ENCODE results near the gene AUTS2.

Gene AUTS2

DNA sequence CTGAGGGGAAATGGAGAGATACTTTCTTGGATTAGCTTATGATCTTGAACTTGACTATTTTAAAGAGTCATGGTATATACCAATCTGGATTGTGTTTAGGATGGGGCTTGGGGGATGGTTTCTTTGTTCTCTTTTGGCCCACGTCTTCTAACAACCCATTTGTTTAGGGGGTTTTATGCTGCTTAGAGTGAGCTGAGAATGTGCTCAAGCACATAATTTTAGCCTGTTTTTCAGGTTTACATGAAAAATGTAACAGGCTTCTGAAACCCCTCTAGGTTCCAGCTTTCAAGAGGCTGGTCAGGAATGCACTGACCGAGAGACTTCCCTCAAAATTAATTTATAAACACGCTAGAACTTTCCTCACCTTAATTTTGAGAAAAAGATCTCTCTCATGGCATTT lies 94.3 kb downstream of the AUTS2 start:
- no peak for DNase-seq

DNA sequence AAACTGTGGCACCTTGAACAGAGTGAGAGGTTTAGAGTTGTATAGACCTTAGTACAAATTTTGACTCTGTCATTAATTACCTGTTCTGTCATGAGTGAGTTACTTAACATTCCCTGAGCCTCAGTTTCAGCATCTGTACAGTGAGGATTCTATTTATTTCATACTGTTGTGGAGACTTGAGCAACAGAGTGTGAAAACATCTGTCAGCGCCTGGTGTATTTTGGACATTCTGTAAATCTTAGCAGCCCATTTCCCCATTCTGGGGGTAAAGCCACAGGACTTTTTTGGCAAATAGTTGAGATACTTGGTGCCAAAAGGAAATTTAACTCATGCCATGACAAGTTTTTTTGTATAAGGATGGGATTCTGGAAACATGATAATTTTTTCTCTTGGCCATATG lies 94.8 kb downstream of the AUTS2 start:
- no peak for DNase-seq

DNA sequence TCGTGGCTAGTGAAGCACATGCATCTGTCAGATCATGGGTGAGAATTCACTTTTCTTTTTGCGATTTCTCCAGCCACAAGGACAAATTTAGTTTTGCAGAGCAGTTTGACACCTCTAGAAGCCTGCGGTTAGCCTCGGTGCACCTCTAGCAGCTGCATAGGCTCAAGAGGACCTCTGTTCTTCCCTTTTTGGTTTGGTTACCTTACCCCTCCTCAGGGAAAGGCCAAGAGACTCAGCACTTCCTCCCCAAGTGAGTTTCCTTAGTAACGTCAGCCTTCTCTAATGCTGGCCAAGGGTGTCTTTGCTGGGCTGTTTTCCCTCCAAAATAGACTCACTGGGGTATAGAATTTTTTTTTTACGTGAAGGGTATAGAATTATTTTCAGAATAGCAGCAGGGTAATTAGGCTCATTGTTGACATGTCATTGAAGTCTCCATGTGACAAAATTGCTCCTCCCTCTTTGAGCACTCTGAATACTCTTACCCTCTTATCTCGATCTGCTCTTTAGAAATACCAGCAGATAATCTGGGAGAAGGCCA lies 97.8 kb downstream of the AUTS2 start:
- no peak for DNase-seq

DNA sequence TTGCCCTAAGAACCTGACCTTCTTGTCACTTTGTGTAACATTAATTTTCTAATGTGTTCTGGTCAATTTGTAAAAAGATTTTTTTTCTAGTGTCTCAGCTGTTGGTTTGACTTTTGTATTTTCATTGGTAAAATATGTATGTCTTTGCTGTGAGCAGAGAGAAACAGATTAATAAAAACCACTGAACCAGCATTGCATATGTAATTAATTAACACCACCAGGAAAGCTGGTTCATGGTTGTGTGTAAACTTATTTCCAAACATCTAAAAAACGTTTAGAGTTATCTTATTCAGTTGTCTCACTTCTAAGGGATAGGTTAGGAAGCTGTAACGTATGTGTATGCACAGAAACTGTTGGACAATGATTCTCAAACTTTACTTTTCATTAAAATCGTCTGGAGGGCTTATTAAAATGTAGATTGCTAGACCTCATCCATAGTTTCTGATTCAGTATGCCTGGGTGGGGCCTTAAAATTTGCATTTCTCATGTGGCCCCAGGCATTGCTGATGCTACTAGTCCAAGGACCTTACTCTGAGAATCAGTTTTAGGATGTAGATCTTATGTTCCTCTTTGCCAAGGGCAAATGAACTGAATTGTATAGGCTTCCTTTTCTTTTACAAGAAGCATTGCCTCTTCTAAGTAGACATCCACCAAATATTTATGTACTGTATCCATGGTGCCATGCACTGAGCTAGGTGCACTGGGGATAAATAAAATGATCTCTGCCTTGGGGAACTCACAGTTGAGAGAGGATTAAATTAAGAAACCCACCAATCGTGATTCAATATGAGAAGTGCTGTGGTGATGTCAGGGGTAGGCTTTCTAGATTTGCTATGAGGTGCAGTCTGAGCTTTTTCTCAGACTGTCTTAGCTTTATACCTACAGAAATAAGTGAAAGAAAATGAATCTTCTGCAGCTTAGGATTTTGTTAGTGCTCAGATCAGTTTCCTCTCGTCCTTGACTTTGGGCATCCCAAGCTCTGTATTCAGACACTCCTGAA lies 98.7 kb downstream of the AUTS2 start:
- no peak for DNase-seq

DNA sequence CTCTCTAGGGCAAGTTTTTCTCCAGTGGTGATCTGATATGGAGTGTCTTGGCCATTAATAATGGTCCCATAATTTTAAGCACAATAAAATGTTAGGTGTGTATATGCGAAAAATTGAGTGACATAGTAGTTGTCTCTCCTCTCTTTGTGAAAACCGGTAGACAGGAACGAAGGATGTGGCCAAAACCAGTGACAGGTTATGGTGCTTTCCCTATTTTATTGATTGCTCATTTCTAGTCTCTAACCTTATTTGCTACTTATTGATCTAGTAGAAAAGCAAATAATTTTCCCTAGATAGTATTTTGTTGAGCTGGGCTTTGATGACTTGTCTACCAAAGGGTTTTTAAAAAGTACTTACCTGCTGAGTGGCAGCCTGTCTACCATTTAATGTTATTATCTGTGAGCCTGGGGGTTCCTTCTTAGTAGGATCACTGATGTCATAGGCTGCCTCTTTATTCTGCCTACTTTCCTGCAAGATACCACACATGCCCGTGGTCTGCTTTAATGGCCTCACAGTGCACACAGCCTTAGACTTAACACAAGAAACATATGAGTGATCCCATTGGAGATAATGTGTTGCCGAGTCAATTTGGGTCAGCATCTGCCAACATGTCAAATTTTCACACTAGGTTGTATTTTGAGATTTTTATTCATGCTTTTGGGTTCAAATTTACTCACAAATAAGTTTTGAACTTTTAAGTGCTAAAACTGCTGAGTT lies 100.0 kb downstream of the AUTS2 start:
- no peak for DNase-seq

DNA sequence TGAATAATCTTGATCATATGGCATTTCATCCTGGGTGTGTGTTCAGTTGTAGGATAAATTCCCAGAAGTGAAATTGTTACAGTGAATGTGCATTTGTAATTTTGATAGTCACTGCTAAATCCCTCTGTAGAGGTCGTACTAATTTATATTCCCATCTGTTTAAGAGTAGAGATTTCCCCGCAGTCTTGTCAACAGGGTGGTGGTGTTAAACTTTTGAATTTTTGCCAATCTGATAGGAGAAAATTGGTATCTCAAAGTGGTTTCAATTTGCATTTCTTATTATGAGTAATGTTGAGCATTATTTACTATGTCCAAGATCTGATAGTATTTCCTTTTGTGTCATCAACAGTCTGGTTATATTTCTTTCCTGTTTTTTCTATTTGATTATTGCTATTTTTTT lies 101.7 kb downstream of the AUTS2 start:
- DNase-seq = no peak

DNA sequence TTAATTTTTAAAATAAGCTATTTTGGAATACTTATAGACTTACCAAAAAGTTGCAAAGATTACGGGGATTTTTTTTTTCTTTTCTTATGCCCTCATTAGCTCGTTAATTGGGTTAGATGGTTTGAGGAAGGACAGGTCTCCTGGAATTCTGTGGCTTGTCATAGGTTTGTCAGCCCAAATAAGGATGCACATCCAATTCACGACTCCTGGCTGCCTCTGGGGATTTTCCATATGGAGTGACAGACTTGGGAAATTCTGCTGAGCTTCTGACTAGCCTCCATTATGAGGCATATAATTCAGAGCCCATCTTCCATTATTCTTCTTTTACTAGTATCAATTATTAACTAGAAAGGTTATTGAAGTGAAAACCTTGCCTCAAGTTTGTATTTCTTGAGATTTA lies 102.1 kb downstream of the AUTS2 start:
- DNase-seq = no peak

DNA sequence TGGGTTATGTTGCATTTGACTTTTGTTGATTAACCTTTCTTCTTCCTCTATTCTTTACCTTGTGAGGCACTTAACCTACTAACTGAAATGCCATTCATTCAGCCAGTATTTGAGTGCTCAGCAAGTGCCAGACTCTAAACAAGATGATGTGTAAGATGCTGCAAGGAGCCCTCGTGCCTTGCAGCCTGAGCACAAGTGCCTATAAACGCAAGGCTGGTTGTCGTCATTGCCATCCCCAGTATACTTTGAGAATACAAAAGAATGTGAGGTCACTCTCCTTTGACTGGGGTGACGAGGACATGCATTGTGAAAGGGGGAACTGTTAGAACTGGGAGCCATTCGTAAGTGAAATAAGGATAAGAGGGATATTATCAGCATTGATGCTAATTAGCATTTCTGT lies 103.0 kb downstream of the AUTS2 start:
- DNase-seq = no peak

DNA sequence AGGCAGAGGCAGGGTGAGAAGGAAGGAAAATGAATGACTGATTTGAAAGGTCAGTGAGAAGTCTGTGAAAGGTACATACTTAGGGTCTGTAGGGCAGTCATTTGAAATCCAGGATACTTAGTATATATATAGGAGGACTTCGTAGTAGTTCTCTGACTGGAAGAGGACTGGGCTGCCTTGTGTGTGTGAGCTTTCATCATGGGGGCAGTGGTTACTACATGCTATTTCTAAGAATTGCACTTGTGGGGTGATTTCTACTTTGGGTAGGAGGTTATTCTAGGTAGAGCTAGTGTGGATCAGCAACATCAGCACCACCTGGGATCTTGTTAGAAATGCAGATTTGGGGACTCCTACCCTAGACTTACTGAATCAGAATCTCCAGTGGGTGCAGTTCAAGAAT lies 104.1 kb downstream of the AUTS2 start:
- no peak for DNase-seq

DNA sequence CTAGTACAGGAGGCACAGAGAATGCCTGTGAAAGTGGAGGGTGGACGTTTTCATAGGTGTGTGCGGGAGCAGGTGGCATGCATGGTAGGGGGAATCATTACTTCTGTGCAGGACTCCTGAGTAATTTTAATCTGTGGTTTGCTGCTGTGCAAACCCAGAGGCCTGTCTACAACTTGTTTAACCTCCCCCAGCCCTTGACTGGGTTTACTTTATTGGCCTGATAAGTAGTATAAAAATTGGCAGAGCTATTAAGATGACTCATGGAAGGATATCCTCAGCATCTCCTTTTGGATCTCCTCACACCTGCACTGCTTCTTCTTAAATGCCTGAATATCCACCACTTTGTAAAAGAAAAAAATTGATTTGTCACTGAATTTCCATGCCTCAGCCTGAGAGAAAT lies 104.8 kb downstream of the AUTS2 start:
- DNase-seq = no peak

DNA sequence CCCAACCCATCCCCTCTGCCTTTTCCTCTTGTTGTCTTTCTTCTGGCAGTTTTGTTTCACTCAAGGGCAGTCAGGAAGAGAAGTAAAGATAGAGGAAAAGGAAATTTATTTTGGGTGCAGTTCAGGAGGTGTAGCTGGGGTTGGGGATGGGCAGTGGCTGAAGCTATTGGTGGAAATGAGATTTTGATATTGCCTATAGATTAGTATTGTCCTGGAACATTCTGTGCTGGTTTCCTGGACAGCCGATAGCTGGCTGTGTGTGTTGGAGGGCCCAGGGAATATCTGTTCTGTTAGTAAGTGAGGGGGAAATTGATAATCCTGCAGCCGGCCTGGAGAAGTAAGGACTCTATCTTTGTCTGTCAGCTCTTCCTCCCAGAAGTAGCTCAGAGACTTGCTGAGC lies 107.8 kb downstream of the AUTS2 start:
- no peak for DNase-seq

DNA sequence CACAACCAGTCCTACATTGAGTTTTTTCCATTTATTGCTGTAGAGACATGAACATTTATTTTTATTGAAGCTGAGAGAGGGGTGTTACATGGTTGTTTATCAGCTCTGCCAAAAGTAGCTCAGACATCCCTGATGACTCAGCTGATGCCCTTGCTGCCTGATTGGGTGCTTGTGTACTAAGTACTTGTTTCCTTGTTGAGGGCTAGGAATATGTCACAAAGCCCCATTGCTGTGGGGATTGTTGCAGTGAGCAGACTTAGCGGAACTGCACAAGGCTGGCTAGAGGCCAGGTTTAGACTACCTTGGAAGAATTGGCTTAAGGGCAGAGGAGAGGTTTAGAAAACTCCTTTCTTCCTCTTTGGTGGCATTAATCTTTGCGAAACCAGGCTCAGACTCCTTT lies 110.6 kb downstream of the AUTS2 start:
- DNase-seq = no peak

DNA sequence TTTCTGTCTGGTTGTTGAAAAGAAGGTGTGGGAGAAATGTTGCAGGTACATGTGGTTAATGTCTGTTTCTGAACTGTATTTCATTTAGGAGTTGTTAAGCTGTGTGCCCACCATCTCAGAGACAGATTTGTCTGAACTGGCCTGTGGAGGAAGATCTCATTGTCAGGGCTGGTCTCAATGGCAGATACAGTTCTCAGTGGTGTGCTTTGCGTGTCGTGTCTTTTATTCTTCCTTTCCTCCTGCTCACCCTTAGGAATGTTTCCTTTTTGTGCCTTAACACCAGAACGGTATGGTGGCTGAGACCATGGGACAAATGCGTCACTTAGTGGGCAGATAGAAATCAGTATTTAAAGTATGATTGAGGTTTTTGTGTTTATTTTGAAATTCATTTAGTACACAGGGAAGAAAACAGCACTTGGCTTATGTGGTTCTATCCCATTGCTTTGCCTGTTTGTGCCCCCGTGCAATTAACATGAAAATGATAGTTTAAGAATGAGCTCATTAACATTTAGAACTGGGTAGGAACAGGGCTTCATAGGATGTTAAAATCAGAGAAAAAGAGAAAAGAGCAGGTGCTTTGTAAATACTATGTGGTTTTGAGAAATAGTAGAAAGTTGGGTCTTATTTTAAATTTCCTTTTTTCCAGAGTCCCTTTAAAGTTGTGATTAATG lies 112.6 kb downstream of the AUTS2 start:
- DNase-seq = no peak

DNA sequence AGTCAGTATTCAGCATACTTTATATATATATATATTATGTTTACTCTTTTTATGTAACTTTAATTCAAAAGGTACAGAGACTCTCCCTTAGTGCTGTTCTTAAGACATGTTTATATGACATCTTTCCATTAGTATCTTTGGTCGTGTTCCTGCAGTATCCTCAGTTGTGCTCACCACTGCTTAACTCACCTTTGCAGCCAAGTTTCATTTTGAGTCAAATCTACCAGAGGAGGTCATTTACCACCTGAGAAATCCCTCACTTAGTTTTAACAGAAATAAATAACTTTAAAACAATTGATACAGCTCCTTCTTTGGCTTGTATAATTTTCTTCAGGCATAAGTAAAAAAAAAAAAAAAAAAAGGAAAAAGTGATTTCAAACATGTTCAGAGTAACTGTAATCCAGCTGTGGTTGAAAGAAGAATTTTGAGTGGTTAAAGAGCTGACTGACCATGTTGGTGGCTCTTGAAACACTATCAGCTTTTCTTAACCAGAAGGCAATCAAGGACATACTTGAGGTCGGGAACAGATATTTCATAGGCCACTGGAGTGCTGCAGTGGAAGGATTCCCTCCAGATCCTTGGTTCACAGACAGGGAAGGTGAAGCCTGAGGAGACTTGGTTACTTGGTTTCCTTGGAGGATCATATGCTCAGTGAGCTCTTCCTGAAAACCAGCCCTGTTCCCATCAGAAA lies 116.8 kb downstream of the AUTS2 start:
- DNase-seq = no peak

DNA sequence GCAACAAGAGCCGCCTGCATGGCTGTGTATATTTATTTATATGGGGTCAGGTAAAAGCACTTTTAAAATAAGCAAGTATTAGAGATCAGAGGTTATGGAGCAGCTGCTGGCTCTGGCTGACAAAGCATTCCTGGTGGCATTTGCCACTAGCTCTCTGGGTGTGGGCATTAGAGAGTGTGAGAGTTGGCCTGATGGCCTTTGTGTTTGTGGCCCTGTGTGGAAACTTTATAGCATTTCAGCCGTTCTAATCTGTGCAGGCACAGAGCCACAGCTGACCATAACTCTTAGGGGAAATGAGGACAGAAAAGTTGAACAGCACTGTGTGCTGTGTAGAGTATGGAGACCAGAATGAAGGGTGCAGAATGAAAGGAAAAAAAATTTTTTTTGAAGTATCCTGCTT lies 118.9 kb downstream of the AUTS2 start:
- no peak for DNase-seq

DNA sequence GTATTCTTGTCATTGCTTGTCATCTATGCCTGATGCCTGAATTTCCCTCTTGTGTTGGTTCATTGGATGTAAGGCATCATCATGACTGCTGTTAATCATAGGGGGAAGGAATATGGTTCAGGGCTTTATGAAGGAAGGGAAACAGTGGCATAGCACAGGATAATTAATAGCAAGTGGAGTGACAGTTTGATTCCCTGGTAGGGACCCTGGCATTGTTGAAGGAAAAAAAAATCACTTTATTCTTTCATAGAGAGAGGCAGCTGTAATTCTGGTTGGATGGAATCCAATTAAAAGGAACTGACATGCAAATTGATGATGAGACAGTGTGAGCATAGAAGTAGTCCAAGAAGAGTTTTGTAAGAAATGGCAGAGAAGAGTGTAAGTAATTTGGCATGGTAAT lies 121.4 kb downstream of the AUTS2 start:
- DNase-seq = no peak

DNA sequence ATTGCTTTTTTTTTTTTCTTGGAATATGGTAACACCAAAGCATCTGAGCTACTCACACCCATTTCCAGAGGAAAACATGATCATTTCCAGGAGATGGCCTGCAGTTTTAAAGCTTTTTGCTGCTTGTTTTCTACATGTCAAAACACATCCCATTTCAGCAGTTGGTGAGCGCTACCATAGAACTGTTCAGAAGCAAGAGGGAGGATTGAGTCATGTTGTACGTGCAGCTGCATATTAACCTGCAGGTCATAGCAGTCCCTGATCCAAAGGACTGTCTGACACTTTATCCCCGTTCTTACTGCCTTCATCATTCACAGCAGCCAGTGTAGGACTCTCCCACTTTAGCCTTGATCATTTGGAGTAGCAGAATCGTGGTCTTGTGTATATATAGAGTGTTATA lies 124.6 kb downstream of the AUTS2 start:
- no peak for DNase-seq

DNA sequence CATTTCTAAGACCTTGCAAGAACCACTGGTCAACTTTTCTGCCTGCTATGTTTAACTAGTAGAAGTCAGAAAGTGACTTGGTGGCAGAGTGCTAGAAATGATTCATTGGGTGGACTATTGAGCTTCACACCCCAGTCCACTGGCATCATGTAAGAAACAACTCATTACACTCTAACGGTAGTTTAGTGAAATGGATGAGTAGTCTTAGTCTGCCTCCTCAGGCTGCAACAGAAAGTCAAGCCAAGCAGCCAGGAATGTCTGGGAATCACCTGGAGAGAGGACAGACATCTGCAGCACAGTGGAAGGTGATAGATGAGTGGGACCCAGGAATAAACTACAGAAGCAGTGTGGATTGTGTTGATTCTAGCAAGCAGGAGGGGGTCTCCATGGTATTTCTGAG lies 125.4 kb downstream of the AUTS2 start:
- no peak for DNase-seq

DNA sequence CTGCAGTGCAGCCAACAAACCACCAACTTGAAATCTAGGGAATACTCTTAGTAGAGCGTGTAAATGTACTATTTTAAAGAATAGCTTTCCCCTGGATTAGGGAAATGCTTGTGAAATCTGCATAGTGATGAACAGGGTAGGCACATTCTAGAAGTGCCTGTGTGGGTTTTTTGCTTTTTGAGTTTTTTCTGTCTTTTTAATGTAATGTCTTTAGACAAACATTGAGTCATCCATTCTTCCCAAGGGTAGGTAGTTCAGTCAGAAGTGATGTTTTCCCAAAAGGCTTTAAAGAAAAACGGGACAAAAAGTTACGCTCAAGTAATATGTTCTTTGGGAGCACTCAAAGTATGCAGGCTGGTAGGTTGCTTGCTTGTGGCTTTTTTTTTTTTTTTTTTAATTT lies 130.0 kb downstream of the AUTS2 start:
- no peak for DNase-seq

DNA sequence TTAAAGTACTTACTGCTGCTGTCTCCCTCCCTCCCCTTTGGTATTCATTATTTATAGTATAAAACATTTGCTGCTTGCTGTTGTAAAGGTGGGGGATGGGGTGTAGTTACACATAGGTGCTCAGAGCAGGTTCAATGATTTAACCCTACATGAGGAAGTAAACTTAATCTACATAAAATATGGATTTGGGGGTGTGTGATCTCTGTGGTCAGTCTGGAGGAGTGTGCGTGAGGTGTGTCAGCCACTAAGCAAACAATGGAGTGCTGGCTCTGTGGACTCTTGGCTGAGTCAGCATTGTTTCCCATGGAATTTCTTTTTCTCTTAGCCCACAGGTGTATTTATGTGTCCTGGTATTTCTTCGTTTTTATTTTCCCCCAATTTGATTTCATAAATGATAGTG lies 133.9 kb downstream of the AUTS2 start:
- no peak for DNase-seq

DNA sequence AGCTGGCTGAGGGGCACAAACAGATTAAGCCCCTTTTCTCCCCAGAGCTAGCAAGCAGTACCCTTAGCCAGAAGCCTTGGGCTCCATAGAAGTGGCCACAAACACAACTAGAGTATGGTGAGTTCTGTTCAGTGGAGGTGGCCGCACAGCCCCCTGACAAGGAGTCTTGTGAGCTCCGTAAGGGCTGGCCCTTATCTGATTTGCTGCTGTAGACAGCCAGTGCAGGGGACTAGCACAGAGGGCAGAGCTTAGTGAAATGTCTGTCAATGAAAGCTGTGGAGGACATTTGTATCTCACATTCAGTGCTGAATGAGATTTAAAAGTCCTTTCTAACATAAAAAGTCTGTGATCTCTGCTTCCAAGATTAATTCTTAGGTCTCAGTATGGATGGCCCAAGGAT lies 137.3 kb downstream of the AUTS2 start:
- DNase-seq = no peak

DNA sequence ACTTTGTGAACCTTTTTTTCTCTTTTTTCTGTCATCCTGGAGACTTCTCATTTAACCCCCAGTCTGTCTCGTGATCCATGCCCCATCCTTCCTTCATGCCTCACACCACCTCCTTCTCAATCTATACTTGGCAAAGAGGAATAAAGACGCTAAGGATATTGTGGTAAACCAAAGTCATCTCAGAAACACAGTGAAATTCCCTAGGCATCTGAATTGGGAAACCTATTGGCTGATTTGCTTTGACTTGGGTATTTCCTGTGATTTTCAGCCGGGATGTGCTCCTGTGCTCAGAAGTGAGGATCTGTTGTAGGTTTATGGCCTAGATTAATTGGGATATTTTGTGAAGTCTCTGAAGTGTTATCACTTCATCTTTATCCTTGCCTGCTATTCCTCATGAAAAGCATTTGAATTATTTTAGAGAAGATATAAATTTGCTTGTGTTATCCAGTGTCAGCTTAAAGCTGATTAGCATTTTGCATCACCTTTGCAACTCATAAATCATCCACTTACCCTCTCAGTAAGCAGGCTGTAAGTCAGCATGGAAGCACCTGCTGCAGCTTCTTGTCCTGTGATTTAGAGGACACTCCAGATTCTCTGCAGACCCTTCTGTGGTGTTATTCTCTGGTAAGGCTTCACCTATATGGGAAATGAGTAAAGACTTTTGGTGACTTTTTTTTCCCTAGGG lies 138.0 kb downstream of the AUTS2 start:
- no peak for DNase-seq

Measured in activated CD4-positive, alpha-beta T cell treated with anti-CD3 and anti-CD28 coated beads, Interleukin-2, amount 50 U/mL, for 48 hours (primary cell).